DND-41 (cell line): ENCODE measurements around the gene ARPC1A.

Experiments
- EZH2 ChIP-seq: IDR thresholded peaks from 3 replicates; pipeline ENCODE4 v1.6.1; 2012; ENCODE audit warnings: borderline replicate concordance, low read depth, mild to moderate bottlenecking, moderate library complexity, low read length, inconsistent platforms; ENCODE audit not compliant: severe bottlenecking
- TF ChIP-seq, protein P1 (sequence below): IDR thresholded peaks from 2 replicates; pipeline ENCODE4 v1.5.1; 2012; ENCODE audit warnings: borderline replicate concordance, low read length, moderate library complexity, mild to moderate bottlenecking; ENCODE audit not compliant: poor library complexity, severe bottlenecking; ENCODE audit errors: extremely low read depth

DNA sequence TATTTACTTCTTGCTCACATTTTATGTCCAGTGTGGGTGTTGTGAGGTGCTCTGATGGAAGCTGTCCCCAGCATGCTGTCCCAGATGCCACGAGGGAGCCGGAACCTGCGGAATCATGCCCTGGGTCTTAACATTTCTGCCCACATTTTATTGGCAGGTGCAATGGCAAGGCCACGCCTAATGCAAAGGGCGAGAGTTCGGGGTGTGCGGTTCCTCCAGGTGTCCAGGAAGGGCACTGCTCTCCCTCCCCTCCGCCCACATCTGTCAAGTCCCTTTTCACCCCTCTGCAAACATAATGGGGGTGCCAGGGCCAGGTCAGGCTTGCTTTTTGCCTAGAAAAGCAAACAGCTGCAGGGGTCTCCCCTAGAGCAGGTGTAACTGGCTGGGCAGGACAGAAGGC lies 66.3 kb downstream of the ARPC1A start:
- TF ChIP-seq, protein P1, sequence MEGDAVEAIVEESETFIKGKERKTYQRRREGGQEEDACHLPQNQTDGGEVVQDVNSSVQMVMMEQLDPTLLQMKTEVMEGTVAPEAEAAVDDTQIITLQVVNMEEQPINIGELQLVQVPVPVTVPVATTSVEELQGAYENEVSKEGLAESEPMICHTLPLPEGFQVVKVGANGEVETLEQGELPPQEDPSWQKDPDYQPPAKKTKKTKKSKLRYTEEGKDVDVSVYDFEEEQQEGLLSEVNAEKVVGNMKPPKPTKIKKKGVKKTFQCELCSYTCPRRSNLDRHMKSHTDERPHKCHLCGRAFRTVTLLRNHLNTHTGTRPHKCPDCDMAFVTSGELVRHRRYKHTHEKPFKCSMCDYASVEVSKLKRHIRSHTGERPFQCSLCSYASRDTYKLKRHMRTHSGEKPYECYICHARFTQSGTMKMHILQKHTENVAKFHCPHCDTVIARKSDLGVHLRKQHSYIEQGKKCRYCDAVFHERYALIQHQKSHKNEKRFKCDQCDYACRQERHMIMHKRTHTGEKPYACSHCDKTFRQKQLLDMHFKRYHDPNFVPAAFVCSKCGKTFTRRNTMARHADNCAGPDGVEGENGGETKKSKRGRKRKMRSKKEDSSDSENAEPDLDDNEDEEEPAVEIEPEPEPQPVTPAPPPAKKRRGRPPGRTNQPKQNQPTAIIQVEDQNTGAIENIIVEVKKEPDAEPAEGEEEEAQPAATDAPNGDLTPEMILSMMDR: no peak
- no peak for TF ChIP-seq EZH2
